HG02571 (cell line): ENCODE data around the gene HBG2.

Experiments used
- ATAC-seq: cut with Tn5 transposase; IDR thresholded peaks from one replicate; pipeline ENCODE4 v1.9.1; 2021; ENCODE audit warnings: mild to moderate bottlenecking, moderate library complexity; ENCODE audit not compliant: unreplicated experiment

Gene HBG2

DNA sequence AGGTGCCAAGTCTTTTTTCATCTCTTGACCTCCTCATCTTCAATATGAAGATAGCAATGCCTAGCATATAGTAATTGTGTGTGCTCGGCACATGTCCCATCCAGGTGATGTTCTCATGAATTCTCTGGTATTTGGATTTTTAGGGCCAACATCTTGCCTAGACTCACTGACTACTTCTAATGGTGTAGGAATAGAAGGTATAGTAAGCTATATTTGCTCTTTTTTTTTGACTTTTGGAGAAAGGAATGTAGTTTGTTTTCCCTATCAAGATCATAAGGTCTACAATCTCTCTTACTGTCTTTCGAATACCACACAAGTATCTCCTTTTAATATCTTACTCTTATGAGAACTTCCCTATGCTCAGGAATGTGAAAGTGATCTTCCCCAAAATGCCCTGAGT is 23.5 kb downstream of the HBG2 start:
- no peak for ATAC-seq

DNA sequence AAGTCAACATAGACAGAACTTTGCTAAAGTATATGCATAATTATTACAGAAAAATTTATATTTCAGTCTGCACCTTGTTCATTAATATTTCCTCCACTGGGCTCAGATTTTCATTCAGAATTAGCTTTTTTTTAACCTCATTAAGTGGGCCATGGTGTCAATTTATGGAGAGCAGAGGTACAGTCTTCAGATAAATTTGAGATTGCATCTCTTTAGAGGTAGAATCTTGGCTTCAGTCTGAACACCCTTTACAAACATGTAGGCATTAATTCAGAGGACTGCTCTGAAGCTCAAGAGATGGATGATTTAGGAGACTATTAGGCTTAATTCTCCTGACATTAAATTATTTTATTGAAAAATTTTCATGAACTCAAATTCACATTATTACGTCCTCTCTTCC is 24.3 kb downstream of the HBG2 start:
- no peak for ATAC-seq

DNA sequence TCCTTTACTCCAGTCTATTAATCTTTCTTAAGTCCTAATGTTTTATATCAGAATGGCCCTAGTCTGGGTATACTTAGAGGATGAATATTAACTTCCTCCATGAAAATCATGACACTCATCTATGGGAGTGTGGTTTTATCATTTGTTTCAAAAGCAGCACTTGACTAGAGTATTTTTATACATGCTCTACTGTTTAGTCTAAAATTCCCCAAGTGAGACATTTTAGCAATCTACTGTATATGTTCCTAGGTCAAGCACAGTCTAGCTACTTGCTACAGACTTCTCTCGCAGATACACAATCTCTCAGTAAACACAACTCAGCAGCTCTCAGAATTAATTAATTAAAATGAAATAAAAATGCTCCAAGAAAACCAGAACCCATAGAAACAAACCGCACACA is 24.8 kb downstream of the HBG2 start:
- no peak for ATAC-seq

DNA sequence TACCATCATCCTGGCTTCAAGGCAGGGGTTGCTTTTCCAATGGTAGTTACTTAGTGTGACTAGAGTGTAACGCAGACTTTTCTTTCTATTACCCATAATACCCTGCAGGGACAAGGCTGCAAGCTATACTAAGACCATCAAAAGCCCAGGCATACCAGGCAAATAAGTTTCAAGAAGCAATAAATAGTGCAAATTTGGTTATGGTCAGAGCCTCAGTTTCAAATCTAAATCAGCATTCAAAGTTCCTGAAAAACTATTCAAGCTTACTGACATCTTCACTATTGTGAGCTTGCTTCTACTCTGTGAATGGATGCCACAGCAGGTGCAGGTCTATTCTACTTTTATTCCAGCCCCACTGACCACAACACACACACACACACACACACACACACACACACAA is 25.2 kb downstream of the HBG2 start:
- ATAC-seq = peak; percentile 53

DNA sequence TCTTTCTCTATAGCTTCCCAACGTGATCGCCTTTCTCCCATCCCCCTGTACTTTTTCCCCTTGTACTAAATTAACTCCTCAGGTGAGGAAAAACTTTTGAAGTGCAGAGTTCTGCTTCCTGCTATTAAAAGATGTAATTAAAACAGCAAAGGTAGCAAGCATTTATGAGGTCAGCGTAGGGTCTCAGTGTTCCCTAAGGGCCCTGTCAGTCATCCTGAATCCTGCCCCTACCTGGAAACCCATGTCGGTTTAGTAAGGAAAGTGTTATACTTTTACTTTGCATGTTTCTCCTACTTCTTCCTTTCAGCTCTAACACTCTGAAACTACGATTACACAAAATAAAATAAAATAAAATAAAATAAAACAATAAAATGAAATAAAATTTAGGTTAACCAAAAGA is 26.5 kb downstream of the HBG2 start:
- ATAC-seq = no peak

DNA sequence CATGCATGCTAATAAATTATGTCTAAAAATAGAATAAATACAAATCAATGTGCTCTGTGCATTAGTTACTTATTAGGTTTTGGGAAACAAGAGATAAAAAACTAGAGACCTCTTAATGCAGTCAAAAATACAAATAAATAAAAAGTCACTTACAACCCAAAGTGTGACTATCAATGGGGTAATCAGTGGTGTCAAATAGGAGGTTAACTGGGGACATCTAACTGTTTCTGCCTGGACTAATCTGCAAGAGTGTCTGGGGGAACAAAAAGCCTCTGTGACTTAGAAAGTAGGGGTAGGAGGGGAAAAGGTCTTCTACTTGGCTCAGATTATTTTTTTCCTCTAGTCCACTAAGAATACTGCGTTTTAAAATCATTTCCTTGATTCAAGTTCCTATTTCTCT is 26.9 kb downstream of the HBG2 start:
- ATAC-seq = no peak

DNA sequence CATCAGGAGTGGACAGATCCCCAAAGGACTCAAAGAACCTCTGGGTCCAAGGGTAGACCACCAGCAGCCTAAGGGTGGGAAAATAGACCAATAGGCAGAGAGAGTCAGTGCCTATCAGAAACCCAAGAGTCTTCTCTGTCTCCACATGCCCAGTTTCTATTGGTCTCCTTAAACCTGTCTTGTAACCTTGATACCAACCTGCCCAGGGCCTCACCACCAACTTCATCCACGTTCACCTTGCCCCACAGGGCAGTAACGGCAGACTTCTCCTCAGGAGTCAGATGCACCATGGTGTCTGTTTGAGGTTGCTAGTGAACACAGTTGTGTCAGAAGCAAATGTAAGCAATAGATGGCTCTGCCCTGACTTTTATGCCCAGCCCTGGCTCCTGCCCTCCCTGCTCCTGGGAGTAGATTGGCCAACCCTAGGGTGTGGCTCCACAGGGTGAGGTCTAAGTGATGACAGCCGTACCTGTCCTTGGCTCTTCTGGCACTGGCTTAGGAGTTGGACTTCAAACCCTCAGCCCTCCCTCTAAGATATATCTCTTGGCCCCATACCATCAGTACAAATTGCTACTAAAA is 27.8 kb downstream of the HBG2 start, which contains the start of gene HBB:
TSS of gene HBB (minus strand) at position 340 of the 579 bp plus-strand sequence. CDS start at position 290, 50 bp downstream.
- ATAC-seq = no peak

DNA sequence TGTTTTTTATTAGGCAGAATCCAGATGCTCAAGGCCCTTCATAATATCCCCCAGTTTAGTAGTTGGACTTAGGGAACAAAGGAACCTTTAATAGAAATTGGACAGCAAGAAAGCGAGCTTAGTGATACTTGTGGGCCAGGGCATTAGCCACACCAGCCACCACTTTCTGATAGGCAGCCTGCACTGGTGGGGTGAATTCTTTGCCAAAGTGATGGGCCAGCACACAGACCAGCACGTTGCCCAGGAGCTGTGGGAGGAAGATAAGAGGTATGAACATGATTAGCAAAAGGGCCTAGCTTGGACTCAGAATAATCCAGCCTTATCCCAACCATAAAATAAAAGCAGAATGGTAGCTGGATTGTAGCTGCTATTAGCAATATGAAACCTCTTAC is 29.1 kb downstream of the HBG2 start:
- ATAC-seq = no peak

DNA sequence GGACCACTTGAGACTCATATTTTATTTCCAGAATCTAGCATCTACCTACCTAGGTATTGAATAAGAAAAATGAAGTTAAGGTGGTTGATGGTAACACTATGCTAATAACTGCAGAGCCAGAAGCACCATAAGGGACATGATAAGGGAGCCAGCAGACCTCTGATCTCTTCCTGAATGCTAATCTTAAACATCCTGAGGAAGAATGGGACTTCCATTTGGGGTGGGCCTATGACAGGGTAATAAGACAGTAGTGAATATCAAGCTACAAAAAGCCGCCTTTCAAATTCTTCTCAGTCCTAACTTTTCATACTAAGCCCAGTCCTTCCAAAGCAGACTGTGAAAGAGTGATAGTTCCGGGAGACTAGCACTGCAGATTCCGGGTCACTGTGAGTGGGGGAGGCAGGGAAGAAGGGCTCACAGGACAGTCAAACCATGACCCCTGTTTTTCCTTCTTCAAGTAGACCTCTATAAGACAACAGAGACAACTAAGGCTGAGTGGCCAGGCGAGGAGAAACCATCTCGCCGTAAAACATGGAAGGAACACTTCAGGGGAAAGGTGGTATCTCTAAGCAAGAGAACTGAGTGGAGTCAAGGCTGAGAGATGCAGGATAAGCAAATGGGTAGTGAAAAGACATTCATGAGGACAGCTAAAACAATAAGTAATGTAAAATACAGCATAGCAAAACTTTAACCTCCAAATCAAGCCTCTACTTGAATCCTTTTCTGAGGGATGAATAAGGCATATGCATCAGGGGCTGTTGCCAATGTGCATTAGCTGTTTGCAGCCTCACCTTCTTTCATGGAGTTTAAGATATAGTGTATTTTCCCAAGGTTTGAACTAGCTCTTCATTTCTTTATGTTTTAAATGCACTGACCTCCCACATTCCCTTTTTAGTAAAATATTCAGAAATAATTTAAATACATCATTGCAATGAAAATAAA is 29.8 kb downstream of the HBG2 start:
- no peak for ATAC-seq

DNA sequence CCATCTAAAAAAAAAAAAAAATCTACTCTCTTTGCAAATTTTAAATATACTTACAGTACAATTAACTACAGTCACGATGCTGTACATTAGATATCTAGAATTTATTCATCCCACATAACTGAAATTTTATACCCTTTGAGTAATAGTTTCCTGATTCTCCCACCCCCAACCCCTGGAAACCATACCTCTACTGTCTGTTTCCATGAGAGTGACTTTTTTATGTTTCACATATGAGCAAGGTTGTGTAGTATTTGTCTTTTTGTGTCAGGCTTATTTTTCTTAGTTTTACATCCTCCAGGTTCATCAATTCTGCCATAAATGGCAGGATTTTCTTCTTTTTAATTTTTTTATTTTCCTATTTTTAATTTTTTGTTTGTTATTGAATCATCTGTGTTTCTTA is 30.9 kb downstream of the HBG2 start:
- no peak for ATAC-seq

DNA sequence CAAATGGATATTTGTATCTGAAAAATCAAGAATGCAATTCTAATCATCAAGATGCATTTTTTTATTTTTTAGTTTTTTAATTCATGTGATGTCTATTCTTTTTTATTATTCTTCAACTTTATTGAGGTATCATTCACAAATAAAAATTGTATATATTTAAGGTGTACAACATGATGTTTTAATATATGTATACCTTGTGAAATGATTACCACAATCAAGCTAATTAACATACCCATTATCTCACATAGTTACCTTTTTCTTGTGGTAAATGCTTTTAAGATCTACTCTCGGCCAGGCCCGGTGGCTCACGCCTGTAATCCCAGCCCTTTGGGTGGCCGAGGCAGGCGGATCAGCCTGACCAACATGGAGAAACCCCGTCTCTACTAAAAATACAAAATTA is 31.4 kb downstream of the HBG2 start:
- no peak for ATAC-seq

DNA sequence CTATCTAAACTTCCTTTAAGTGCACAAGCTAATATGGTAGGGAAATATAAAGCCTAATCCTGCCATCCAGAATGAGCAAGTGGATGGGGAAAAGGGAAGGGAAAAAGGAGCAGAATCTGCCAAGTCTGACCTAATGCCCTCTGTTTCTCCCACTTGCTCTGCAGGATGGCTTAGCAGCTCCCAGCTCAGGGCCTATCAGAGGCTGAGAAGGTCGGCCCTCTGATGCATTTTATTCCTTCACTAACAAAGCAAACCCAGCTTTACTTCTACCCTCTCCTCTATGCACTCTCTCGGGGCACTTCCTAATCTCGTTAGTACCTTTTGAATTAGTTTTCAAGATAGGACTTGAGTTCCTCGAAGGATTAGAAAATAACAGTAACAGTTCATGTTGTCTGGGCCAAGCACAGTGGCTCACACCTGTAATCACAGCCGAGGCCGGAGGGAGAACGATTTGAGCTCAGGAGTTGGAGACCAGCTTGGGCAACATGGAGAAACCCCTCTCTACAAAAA is 44.1 kb downstream of the HBG2 start:
- no peak for ATAC-seq

DNA sequence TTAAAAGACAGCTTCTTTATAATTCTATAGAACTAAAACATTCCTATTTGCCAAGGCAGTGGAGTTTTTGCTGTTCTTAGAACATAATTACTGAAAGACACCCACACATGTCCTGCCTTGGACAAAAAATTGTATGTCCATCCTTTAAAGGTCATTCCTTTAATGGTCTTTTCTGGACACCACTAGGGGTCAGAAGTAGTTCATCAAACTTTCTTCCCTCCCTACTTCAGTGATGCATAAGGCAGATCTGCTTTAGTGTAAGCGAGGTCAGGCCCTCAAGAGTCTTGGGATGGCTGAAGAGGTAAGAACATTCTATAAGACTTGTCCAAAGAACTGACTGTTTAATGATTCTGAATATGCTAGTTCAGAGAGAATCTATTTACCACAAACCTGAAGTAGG is 49.8 kb downstream of the HBG2 start:
- ATAC-seq = no peak

DNA sequence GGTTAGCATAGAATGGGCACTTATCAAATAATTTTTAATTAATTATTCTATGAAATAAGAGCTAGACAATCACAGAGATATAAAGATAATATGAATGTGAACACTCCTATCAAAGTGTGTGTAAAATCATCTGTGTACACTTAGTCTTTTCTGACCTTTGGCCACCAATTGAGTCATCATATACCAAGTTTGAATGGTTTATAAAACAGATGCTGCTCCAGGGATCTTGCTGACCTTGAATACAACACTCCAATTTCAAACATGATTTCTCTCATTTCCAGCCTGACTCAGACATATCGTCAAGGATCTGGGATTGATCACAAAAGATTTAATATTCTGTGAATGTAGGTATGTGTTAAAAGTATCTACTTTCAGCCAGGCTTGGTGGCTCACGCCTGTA is 51.2 kb downstream of the HBG2 start:
- no peak for ATAC-seq
